GM18870 (cell line): Measurements from ENCODE around the gene RPL18A.

Experiments used
- ATAC-seq: cut with Tn5 transposase; IDR thresholded peaks from one replicate; pipeline ENCODE4 v1.9.1; 2021; ENCODE audit warnings: moderate library complexity; ENCODE audit not compliant: unreplicated experiment

RPL18A gene

GRCh38 chr19:17908244-17908643 is 48.5 kb downstream of the RPL18A start:
- ATAC-seq: no peak

DNA sequence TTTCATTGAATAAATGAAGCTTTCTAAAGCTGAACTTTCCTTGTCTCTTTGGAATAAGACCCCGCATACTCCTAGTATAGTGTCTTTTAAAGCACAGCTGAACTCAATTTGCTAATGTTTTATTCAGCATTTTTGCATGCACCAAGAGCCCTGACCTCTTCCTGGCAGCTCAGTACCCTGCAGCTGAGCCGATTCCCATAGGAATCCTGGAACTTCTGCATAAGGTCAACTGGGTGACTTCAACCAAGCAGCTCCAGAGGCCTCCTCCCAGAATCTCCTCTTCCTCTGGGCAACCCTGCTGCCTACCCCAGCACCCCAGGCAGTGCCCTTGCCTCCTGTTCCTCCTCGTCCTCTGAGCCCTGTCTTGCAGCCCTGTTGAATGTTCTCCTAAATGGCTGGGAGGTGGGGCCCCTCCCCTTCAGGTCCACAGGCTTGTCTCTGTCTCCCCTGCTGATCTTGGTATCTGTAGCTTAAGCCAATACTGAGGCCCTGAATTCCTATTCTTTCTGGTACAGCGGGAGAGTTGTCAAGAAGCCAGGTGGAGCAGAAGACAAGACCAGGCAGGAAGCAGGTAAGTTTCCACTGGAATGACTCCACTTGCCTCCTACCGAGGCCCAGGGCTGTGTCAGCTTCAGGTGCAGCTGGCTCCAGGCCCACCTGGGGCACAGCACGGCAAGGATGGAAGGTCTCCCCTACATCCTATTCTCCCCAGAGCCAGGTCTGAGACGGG is 49.5 kb downstream of the RPL18A start:
- no peak for ATAC-seq

DNA sequence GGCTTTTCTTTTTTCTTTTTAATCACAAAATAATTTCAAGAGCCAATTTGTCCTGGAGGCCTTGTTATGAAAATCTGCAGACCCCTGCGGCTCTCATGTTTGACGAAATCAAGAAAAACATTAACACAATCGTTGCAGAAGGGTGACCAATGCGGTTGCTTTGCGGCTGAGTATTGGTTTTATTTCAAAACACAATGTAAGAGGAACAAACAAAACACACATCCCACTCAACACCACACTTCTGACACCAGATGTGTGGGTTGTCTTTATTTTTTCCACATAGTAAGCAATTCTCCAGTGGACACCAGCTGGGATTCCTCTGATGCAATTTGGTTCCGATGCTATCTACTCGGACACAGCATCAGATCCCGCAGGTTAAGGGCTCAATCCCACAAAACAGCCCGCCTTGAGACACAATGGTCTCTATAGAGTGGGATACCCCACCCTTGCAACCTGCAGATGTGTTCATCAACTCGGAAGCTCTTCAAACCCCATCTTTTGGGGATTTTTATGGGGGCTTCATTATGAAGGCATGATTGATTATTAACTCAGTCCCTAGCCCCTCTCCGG is 51.2 kb downstream of the RPL18A start:
- no peak for ATAC-seq
